Endodermal cell (in vitro differentiated cells): ENCODE results near the gene TYK2. TPM values are rescaled to one million over a fixed set of nuclear protein-coding genes. Genes with fewer than 3 reads are reported as not detected.

Experiments
- DNase-seq: peaks from one replicate; pipeline ENCODE4 v3.0.0-alpha.2; 2017
- H3K27ac ChIP-seq: 2 replicates; pipeline ENCODE4 v1.5.1; 2013; ENCODE audit warnings: mild to moderate bottlenecking, low read depth, low read length, moderate library complexity
- H3K27me3 ChIP-seq: 2 replicates; pipeline ENCODE4 v1.6.1; 2013; ENCODE audit warnings: mild to moderate bottlenecking, low read length, moderate library complexity; ENCODE audit not compliant: insufficient read depth, control insufficient read depth, poor library complexity, severe bottlenecking
- H3K36me3 ChIP-seq: 2 replicates; pipeline ENCODE4 v1.7.0; 2013; ENCODE audit warnings: mild to moderate bottlenecking, low read length, moderate library complexity; ENCODE audit not compliant: control insufficient read depth, insufficient read depth
- H3K4me1 ChIP-seq: one replicate; pipeline ENCODE4 v1.7.0; 2013; ENCODE audit warnings: low read length; ENCODE audit not compliant: control insufficient read depth, insufficient read depth
- H3K4me3 ChIP-seq: 2 replicates; pipeline ENCODE4 v1.5.1; 2013; ENCODE audit warnings: mild to moderate bottlenecking, low read length, moderate library complexity
- H3K9ac ChIP-seq: 2 replicates; pipeline ENCODE4 v1.6.1; 2013; ENCODE audit warnings: mild to moderate bottlenecking, low read length, moderate library complexity; ENCODE audit not compliant: poor library complexity, severe bottlenecking; ENCODE audit errors: extremely low read depth
- H3K9me3 ChIP-seq: 2 replicates; pipeline ENCODE4 v1.6.1; 2013; ENCODE audit warnings: mild to moderate bottlenecking, low read length, moderate library complexity; ENCODE audit not compliant: control insufficient read depth
- H3K27ac Mint-ChIP-seq: 2 replicates; pipeline ENCODE4 v1.8.0; 2020; ENCODE audit warnings: mixed read lengths
- H3K27me3 Mint-ChIP-seq: 2 replicates; pipeline ENCODE4 v1.8.0; 2021; ENCODE audit warnings: mild to moderate bottlenecking, mixed read lengths; ENCODE audit not compliant: insufficient read depth
- H3K36me3 Mint-ChIP-seq: 2 replicates; pipeline ENCODE4 v1.8.0; 2020; ENCODE audit warnings: low read depth, mixed read lengths
- H3K4me1 Mint-ChIP-seq: 2 replicates; pipeline ENCODE4 v1.8.0; 2020; ENCODE audit warnings: mixed read lengths
- H3K4me3 Mint-ChIP-seq: 2 replicates; pipeline ENCODE4 v1.8.0; 2020; ENCODE audit warnings: mild to moderate bottlenecking, moderate library complexity, mixed read lengths
- H3K9me3 Mint-ChIP-seq: 2 replicates; pipeline ENCODE4 v1.8.0; 2020; ENCODE audit warnings: mild to moderate bottlenecking, mixed read lengths
- CTCF ChIP-seq: fragments of 200-600 bp; sonication (generic); conservative IDR thresholded peaks from 2 replicates; pipeline ENCODE4 v1.5.0; 2021; ENCODE audit warnings: antibody characterized with exemption, mild to moderate bottlenecking
- WGBS, 2 experiments: methylation state at CpG; one replicate each; pipeline versions ENCODE4 v1.1.5 to v1.1.7; 2013; ENCODE audit warnings: missing lambda C conversion rate in 2 of 2, mixed read lengths in 1 of 2; ENCODE audit not compliant: insufficient coverage in 1 of 2, insufficient read length in 1 of 2; 5-methylcytosine and 5-hydroxymethylcytosine counted together
- total RNA-seq, 2 donors: library from RNA; stranded (reverse); fragmentation: NEBNext Ultra II Directional in 1 of 2; extraction: Animal tissue kit (Norgen Biotek cat#: 25700) in 1 of 2; gene quantifications; 2 replicates in 1 of 2; 3 replicates in 1 of 2; pipeline ENCODE4 v1.2.1, GENCODE V29; 2021

TYK2 gene
- total RNA-seq, 2 donors from 2014 or later = 63.5 to 65.8 TPM

- H3K36me3 ChIP-seq = peaks cover 45% of the 10 kb centered on the region
- no peak overlapping the region for H3K27ac ChIP-seq
- Mint-ChIP-seq H3K4me3 (no peak overlapping the region), H3K27ac (no peak overlapping the region), H3K27me3 (no peaks in the 10 kb centered on the region), H3K9me3 (no peaks in the 10 kb centered on the region), H3K4me1 (peaks cover 14% of the 10 kb centered on the region), H3K36me3 (peaks cover 27% of the 10 kb centered on the region)
- no peak overlapping the region for H3K4me3 ChIP-seq
- no peaks in the 10 kb centered on the region for H3K9me3 ChIP-seq
- H3K9ac ChIP-seq = no peak overlapping the region
- 88 to 90% methylated on average over 7 to 13 of the region's 13 CpGs for WGBS, 2 experiments
- no peak for TF ChIP-seq CTCF
- no peaks in the 10 kb centered on the region for H3K4me1 ChIP-seq
- DNase-seq = no peak
- no peaks in the 10 kb centered on the region for H3K27me3 ChIP-seq
Measured at GRCh38 chr19:10318807-10319682, 61.3 kb downstream of the TYK2 start.

GRCh38 chr19:10317857-10318462, 62.4 kb downstream of the TYK2 start:
- no peak overlapping the region for H3K4me3 Mint-ChIP-seq
- peaks cover 30% of the 10 kb centered on the region for H3K36me3 Mint-ChIP-seq
- no peak for DNase-seq
- no peak for TF ChIP-seq CTCF
- peaks cover 50% of the 10 kb centered on the region for H3K36me3 ChIP-seq
- no peak overlapping the region for H3K27ac ChIP-seq
- H3K27ac Mint-ChIP-seq = no peak overlapping the region
- H3K4me1 ChIP-seq = no peaks in the 10 kb centered on the region
- H3K4me1 Mint-ChIP-seq = peaks cover 14% of the 10 kb centered on the region
- H3K27me3 ChIP-seq = no peaks in the 10 kb centered on the region
- H3K4me3 ChIP-seq = no peak overlapping the region
- H3K9me3 ChIP-seq = no peaks in the 10 kb centered on the region
- WGBS, 2 experiments = 92 to 98% methylated on average over 10 to 15 of the region's 15 CpGs
- no peaks in the 10 kb centered on the region for H3K27me3 Mint-ChIP-seq
- H3K9ac ChIP-seq = no peak overlapping the region
- H3K9me3 Mint-ChIP-seq = no peaks in the 10 kb centered on the region

- DNase-seq = no peak
- Mint-ChIP-seq H3K4me3 (no peak overlapping the region), H3K9me3 (no peaks in the 10 kb centered on the region), H3K27ac (no peak overlapping the region), H3K4me1 (peaks cover 14% of the 10 kb centered on the region), H3K36me3 (peaks cover 32% of the 10 kb centered on the region), H3K27me3 (no peaks in the 10 kb centered on the region)
- peaks cover 50% of the 10 kb centered on the region for H3K36me3 ChIP-seq
- H3K4me1 ChIP-seq = no peaks in the 10 kb centered on the region
- H3K4me3 ChIP-seq = no peak overlapping the region
- no peak overlapping the region for H3K9ac ChIP-seq
- no peak for TF ChIP-seq CTCF
- WGBS, 2 experiments = 91 to 94% methylated on average over 8 to 28 of the region's 29 CpGs
- no peak overlapping the region for H3K27ac ChIP-seq
- no peaks in the 10 kb centered on the region for H3K9me3 ChIP-seq
- H3K27me3 ChIP-seq = no peaks in the 10 kb centered on the region
Measured at GRCh38 chr19:10317045-10317856, 63.1 kb downstream of the TYK2 start.
